Activated T-helper 1 cell treated with anti-CD3 and anti-CD28 coated beads, Interleukin-2, amount 50 U/mL, for 16 hours (primary cell): ENCODE results near the gene MRPL38.
A peak's percentile ranks its signal among the peaks of the same experiment; 100 is the strongest.
"Not testable (repeated sequence)": the region's sequence is repeated elsewhere in the genome, so short reads cannot be mapped to it uniquely, and the experiment has no call there.

Experiments used
- DNase-seq, 2 donors: peaks; one replicate each; pipeline ENCODE4 v3.0.0-alpha.2; 2020; ENCODE audit warnings: low read depth in 1 of 2, low spot score in 1 of 2

MRPL38 gene

GRCh38 chr17:75855310-75856061 is 49.2 kb downstream of the MRPL38 start, which contains the start of gene WBP2:
Gene WBP2 (minus strand): TSS chr17:75855335. CDS start chr17:75855297, 38 bp downstream.
- DNase-seq = peak; percentile 92 to 93

GRCh38 chr17:75854881-75855309 is 49.8 kb downstream of the MRPL38 start:
- DNase-seq = no peak

GRCh38 chr17:75854101-75854748 is 50.5 kb downstream of the MRPL38 start:
- DNase-seq = no peak

GRCh38 chr17:75853433-75853832 is 51.3 kb downstream of the MRPL38 start:
- no peak for DNase-seq

- DNase-seq = not testable (repeated sequence)
Measured at GRCh38 chr17:75851693-75851991, 53.0 kb downstream of the MRPL38 start.

GRCh38 chr17:75850928-75851692 is 53.6 kb downstream of the MRPL38 start:
- DNase-seq = no peak

- no peak for DNase-seq
Measured at GRCh38 chr17:75849724-75850123, 55.0 kb downstream of the MRPL38 start.

GRCh38 chr17:75849279-75849646 is 55.4 kb downstream of the MRPL38 start:
- no peak for DNase-seq
